ENCODE data around the gene ELMO1. TPM values are rescaled to one million over a fixed set of nuclear protein-coding genes. Genes with fewer than 3 reads are reported as not detected.

ELMO1 gene
- total RNA-seq, 1 donor from 2014 or later, result 62.2 TPM

GRCh38 chr7:37236906-37237305 is 211.8 kb downstream of the ELMO1 start:
- no peak for DNase-seq (ENCODE audit: extremely low read depth, low read depth, low spot score)

GRCh38 chr7:37235813-37236212 is 212.9 kb downstream of the ELMO1 start:
- DNase-seq (ENCODE audit: extremely low read depth, low read depth, low spot score), result no peak

- no peak for DNase-seq (ENCODE audit: extremely low read depth, low read depth, low spot score)
Measured at GRCh38 chr7:37234928-37235327, 213.7 kb downstream of the ELMO1 start.

DNA sequence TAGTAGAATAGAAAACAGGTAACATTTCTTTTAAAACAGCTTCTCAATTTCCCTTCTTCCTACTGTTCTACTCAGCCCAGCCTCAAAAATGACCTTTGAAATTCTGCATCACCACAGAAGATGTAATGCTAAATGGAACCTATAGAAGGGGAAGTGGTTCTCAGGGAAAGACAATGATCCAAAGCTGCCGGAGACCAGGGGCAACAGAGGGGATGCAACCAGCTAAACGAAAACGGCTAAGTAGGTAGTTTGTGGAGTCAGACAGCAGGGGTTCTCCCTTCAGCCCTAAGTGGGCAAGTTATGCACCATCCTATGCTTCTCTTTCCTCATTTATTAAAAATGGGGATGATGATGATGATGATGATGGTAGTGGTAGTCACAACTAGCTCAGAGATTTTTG is 214.3 kb downstream of the ELMO1 start:
- DNase-seq (ENCODE audit: extremely low read depth, low read depth, low spot score), result no peak

DNA sequence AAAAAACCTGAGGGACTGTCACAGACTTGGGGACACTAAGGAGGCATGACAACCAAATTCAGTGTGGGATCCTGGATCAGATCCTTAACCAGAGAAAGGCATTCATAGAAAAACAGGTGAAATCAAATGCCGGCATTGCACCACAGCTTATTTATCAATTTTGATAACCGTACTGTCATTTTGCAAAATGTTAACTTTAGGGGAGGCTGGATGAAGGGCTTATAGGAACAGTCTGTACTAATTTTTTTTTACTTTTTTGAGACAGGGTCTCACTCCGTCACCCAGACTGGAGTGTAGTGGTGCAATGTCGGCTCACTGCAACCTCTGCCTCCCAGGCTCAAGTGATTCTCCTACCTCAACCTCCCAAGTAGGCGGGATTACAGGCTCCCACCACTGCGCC is 217.1 kb downstream of the ELMO1 start:
- DNase-seq (ENCODE audit: extremely low read depth, low read depth, low spot score), result no peak

- DNase-seq (ENCODE audit: extremely low read depth, low read depth, low spot score), result no peak
Measured at GRCh38 chr7:37230221-37230620, 218.4 kb downstream of the ELMO1 start.

GRCh38 chr7:37229381-37229780 is 219.3 kb downstream of the ELMO1 start:
- no peak for DNase-seq (ENCODE audit: extremely low read depth, low read depth, low spot score)

DNA sequence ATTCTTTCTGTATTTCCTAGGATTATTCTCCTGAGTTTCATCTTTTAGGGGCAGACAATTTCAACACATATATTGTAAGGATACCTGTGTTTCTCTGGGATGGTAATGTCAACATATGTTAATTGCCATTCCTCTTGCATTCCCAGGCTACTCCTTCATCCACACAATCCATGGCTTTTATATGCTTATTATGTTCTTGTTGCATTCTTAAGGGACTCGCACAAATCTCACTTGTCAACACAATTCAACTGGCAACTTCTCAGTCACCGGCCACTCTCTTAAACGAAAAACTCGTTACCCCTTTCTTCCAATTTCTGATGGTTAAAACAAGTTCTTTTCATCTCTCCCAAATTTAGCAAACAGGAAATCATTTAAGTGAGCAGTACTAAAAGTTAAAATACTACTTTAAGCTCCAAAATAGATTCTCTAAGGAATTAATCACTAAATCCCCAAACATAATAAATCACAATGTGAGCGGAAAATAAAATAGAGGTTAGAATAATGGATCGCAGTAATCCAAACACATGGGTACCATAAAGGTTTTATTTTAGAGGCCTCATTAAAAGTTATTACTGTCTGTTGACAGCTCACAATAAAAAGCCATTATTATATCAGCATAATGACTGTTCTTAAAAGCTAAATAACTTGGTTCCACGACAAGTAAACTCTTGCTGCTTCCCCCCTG is 223.2 kb downstream of the ELMO1 start:
- no peak for DNase-seq (ENCODE audit: extremely low read depth, low read depth, low spot score)

DNA sequence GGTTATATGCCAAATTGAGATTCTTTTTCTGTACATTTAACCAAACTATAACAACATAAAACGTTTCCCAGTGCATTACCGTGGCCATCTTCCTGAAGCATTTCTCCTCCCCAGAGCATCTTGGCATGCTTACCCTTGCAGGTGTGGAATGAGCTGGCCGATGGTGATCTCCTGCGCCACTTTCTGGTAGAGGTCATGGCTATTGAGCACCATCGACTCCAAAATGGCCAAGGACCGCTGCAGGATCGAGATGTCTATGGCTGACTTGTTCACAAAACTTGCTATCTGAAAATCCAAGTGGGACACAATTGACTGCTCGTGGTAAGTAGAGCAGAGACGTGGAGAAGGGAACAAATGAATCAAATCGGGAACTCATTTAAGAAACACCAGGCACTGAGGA is 223.9 kb downstream of the ELMO1 start:
- no peak for DNase-seq (ENCODE audit: extremely low read depth, low read depth, low spot score)

- DNase-seq (ENCODE audit: extremely low read depth, low read depth, low spot score), result no peak
Measured at GRCh38 chr7:37220664-37221063, 228.0 kb downstream of the ELMO1 start.

- no peak for DNase-seq (ENCODE audit: extremely low read depth, low read depth, low spot score)
Measured at GRCh38 chr7:37218956-37219355, 229.7 kb downstream of the ELMO1 start.

GRCh38 chr7:37216923-37217322 is 231.7 kb downstream of the ELMO1 start:
- no peak for DNase-seq (ENCODE audit: extremely low read depth, low read depth, low spot score)

DNA sequence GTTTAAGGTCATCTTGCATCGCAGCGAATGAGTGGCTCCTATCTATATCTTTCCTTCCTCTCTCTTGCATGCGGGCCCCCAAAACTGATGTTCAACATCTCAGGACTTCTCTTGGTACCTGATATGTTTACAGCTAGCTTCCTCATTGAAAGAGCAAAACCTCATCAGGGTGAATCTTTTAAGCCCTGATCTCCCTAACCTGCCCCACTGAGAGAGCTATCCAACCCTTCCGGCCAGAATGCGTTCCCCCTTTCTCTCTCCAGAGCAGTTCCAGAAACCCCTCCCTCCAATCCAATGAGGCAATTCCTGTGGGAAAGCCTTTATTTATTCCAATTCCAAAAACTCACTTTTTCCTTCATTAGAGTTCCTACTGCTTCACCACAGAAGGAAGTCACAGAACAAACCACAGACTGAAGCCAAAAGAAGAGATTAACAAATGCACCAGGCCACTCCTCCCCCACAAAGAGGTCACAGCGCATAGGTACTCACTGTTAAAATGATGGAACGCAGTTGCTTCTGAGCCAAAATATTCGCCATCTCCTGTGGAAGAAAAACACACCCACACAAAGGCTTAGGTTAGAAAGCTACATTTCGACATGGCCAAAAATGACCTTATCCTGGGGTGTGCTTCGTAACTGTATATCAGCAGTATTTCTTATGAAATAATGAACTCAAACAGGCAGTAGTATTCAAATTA is 232.4 kb downstream of the ELMO1 start:
- DNase-seq (ENCODE audit: extremely low read depth, low read depth, low spot score), result no peak

DNA sequence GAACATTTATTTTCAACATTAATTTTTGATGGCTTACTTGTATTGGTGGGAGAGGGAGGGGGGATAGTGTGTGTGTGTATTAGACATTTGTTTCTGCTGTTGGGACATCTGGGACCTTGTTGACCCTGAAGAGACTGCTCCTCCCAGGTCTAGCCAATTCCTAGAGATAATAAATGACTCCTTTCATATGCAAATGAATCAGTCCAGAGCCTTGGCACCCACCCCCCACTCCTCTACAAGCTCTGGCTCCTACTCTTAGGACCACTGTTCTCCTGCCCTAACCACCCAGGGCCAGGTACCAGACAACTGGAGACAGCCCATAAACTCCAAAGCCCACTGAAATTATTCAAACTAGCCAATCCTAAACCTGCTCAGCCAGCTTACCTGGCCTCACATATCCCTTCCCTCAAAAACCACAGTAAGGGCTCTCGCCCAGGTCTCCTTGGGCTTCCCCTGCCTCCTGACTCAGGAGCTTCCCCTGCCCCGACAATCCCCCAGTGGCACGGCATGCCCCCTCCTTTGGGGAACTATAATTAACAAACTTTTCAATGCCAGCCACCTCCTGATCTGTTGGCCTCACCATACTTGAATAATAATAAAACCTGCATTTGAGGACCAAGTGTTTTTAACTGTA is 233.3 kb downstream of the ELMO1 start:
- no peak for DNase-seq (ENCODE audit: extremely low read depth, low read depth, low spot score)

DNA sequence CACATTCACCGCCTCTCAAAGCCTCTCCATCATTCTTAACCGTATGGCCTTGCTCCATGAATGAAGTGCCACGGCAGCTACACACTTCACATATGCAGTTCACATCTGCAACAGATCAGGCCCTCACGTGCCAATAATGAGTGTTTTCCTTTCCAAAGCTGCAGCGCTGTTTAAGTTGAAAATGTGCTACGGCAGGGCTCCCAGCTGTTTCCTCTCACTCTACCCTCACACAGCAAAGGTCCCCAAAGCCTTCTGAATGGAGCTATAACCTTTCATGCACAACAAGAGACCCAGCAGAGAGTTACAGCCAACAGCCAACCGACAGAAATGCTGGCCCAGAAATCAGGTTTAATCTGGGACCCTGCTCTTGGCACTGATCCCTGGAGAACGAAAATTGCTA is 236.1 kb downstream of the ELMO1 start:
- DNase-seq (ENCODE audit: extremely low read depth, low read depth, low spot score), result no peak

DNA sequence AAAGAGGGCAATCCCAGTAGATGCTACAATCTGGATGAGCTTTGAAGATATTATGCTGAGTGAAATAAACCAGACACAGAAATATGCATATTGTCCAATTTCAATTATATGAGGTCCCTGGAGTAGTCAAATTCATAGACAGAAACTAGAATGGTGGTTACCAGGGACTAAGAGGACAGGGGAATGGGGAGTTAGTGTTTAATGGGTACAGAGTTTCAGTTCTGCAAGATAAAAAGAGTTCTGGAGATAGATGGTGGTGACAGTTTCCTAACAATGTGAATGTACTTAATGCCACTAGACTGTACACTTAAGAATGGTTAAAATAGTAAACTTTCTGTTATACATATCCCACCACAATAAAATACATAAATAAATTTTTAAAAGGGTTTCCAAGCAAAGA is 236.6 kb downstream of the ELMO1 start:
- no peak for DNase-seq (ENCODE audit: extremely low read depth, low read depth, low spot score)

GRCh38 chr7:37211097-37211880 is 237.4 kb downstream of the ELMO1 start:
- DNase-seq (ENCODE audit: extremely low read depth, low read depth, low spot score), result no peak

DNA sequence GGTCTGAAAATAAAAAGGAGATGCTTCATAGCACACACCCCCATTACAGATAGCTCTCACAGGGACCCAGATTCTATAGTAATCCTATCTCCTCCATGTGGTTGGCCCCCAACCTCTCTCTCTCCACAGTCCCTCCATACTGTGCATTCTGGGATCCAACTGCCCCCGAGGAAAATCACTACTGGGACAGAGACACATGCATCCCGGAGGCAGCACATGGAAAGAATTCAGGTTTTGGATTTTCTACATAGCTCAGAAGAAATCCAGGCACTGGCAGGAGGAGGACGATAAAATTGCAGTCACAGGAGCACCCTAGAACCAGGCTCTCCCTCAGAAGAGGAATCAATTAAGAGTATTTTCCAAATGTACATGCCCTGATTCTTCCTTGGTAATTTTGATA is 239.5 kb downstream of the ELMO1 start:
- no peak for DNase-seq (ENCODE audit: extremely low read depth, low read depth, low spot score)

DNA sequence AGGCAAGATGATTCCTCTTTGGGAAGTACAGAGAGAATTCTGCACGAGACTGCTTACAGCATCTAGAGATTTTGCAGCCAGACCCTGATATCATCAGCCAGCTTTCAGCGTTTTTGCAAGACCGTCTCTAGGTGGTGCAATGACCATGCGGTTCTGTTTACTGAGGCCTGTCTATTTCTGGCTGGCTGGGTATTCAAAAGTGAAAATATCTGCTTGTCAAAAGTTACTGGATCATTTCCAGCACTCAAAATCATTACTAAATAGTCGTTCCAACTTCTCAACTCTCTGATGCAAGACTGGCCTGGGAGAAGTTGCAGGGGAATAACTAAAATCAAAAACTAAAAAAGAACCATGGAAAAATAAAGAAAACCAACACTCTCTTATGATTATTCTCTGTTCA is 240.1 kb downstream of the ELMO1 start:
- no peak for DNase-seq (ENCODE audit: extremely low read depth, low read depth, low spot score)

- no peak for DNase-seq (ENCODE audit: extremely low read depth, low read depth, low spot score)
Measured at GRCh38 chr7:37206192-37206591, 242.5 kb downstream of the ELMO1 start.

GRCh38 chr7:37205451-37205850 is 243.2 kb downstream of the ELMO1 start:
- DNase-seq (ENCODE audit: extremely low read depth, low read depth, low spot score), result no peak

DNA sequence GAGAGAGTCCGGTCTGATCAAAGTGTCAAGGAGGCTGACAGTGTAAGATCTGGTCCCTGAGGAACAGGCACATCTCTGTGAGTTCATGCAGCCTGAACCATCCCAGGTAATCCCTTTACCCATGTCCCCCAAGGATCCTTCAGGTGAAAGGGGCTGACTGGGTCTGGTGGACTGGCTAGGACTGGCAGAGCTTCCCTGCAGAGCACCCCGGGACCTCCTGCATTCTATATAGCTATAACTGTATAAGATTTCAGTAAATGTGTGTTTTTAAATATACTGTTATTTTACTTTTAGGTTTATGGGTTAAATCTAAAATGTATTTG is 246.8 kb downstream of the ELMO1 start:
- no peak for DNase-seq (ENCODE audit: extremely low read depth, low read depth, low spot score)

Measured in glomerular endothelial cell (primary cell).